ENCODE results near the gene PTH1R.

Gene PTH1R

DNA sequence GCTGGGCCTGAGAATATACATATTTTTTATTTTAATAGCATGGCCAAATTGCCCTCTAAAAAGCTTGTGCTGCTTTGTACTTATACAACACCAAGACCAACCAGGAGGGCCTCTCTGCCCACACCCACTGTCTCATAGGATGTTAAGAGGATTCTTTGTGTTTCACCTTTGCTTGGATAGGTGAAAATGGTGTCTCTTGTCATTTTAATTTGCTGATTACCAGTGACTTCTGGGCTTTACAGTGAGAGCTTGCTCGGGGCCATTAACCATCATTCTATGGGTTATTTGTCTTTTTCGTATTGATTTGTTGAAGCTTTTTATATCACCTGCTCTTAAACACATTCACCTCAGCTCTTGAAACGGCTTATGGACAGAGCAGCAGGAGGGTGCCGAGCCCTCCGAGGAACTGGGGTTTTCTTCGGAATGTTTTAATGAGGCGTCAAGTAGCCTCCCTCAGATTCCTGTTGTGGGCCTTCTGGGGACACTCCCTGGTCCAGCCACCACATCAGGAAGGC lies 10.5 kb downstream of the PTH1R start:
- DNase-seq (ENCODE audit: low spot score), result no peak
- in situ Hi-C loops (cut with MboI; ENCODE audit: low pct_unique_long_range_greater_than_20kb, low sequenced_read_pairs, unreplicated experiment), result no loop called here
- TF ChIP-seq, protein P1, sequence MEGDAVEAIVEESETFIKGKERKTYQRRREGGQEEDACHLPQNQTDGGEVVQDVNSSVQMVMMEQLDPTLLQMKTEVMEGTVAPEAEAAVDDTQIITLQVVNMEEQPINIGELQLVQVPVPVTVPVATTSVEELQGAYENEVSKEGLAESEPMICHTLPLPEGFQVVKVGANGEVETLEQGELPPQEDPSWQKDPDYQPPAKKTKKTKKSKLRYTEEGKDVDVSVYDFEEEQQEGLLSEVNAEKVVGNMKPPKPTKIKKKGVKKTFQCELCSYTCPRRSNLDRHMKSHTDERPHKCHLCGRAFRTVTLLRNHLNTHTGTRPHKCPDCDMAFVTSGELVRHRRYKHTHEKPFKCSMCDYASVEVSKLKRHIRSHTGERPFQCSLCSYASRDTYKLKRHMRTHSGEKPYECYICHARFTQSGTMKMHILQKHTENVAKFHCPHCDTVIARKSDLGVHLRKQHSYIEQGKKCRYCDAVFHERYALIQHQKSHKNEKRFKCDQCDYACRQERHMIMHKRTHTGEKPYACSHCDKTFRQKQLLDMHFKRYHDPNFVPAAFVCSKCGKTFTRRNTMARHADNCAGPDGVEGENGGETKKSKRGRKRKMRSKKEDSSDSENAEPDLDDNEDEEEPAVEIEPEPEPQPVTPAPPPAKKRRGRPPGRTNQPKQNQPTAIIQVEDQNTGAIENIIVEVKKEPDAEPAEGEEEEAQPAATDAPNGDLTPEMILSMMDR (IDR thresholded peaks at IDR 0.05; ENCODE audit: extremely low read depth, insufficient read depth, missing control alignments), result no peak

DNA sequence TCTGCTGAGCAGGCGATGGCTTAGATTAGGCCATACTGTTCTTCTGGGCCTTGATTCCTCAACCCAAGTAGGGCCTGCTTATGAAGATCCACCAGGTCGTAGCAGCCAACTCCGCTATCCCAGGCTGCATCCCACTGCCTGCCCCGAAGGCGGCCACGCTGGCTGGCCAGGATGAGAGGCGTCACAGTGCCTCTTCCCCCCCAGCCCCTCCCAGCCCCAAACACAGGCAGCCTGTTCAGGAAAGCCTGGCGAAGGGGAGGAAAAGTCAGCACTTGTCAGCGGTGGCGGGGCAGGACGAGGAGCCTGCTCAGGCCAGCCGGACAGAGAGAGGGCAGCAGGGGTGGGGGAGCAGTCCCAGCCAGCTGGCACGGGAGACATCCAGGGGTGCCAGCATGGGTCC lies 11.2 kb downstream of the PTH1R start:
- TF ChIP-seq, protein P1 (IDR thresholded peaks at IDR 0.05; ENCODE audit: extremely low read depth, insufficient read depth, missing control alignments), result no peak
- DNase-seq (ENCODE audit: low spot score), result no peak
- in situ Hi-C loops (cut with MboI; ENCODE audit: low pct_unique_long_range_greater_than_20kb, low sequenced_read_pairs, unreplicated experiment), result no loop called here

DNA sequence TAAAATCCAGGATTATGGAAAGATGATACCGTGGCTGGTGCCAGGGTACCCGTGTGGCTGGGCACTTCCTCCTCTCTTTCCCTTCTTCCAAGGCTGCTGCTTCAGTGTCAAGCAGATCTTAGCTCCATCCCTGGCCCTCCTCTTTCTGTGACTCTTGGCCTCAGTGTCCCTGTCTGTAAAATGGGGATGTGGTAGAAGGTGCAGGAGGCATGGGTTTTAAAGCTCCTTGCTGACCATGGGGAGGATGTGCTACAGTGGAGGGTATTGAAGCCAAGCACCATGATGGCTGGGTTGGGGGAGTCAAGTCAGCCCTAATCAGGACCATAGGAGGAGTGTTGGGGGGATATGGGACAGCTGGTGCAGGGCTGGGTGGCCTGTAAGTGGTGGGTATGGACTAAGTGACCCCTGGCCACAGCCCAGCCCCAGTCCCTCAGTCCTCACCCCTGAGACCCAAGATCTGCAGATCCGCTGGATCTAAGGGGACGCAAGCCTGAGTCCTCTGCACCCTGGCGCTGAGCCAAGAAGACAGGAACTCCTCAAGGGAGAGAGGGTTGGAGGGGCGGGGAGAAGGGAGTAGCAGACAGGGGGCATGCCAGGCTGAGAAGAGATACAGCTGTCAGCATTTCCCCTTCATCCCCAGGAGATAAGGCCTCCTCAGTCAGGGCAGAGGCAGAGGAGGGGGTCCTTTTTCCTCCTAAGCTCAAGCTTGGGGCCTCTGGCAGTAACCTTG lies 12.0 kb downstream of the PTH1R start:
- TF ChIP-seq, protein P1 (IDR thresholded peaks at IDR 0.05; ENCODE audit: extremely low read depth, insufficient read depth, missing control alignments), result no peak
- in situ Hi-C loops (cut with MboI; ENCODE audit: low pct_unique_long_range_greater_than_20kb, low sequenced_read_pairs, unreplicated experiment), result loop anchor here (10.0 kb wide), 1 partner anchor 175 kb away; the partner anchor contains the start of gene PRSS50
- no peak for DNase-seq (ENCODE audit: low spot score)

DNA sequence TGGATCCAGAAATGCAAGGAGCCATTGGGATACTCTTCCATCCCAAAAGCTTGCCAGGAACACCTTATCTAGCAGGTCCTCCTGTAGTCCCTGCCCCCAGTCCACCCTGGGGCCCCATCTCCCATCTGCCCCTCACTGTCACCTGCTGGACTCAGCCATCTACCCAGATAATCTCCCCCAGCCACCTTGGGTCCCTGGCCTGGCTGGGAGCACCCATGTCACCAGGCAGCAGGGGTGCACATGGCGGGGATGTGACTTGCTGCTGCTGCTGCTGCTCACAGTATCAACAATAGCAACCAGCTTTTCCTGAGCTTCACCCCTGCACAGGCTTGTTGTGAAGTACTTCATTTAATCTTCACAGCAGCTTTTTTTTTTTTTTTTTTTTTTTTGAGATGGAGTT lies 12.6 kb downstream of the PTH1R start:
- in situ Hi-C loops (cut with MboI; ENCODE audit: low pct_unique_long_range_greater_than_20kb, low sequenced_read_pairs, unreplicated experiment), result loop anchor here (10.0 kb wide), 1 partner anchor 175 kb away; the partner anchor contains the start of gene PRSS50
- TF ChIP-seq, protein P1 (IDR thresholded peaks at IDR 0.05; ENCODE audit: extremely low read depth, insufficient read depth, missing control alignments), result no peak
- DNase-seq (ENCODE audit: low spot score), result no peak

DNA sequence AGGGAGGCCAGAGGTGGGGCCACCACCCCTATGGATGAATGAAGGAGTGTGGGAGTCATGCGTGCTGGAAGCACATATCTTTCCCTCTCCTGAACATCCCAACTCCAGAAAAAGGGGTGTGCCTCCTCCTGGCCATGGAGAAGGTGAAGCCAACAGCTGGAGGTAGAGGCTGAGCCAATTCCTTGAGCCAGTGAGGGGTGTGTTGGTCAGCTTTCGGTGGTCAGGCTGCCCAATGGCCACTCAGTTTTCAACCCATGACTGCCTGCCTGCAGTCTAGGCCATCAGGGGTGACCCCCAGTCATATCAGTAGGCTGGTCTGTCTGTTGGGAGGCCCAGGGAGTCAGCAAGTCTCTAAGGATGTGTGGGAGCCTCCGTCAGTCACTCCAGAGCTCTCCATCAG lies 13.6 kb downstream of the PTH1R start:
- no peak for DNase-seq (ENCODE audit: low spot score)
- TF ChIP-seq, protein P1 (IDR thresholded peaks at IDR 0.05; ENCODE audit: extremely low read depth, insufficient read depth, missing control alignments), result no peak
- in situ Hi-C loops (cut with MboI; ENCODE audit: low pct_unique_long_range_greater_than_20kb, low sequenced_read_pairs, unreplicated experiment), result loop anchor here (10.0 kb wide), 1 partner anchor 176 kb away; the partner anchor contains the start of gene PRSS50

DNA sequence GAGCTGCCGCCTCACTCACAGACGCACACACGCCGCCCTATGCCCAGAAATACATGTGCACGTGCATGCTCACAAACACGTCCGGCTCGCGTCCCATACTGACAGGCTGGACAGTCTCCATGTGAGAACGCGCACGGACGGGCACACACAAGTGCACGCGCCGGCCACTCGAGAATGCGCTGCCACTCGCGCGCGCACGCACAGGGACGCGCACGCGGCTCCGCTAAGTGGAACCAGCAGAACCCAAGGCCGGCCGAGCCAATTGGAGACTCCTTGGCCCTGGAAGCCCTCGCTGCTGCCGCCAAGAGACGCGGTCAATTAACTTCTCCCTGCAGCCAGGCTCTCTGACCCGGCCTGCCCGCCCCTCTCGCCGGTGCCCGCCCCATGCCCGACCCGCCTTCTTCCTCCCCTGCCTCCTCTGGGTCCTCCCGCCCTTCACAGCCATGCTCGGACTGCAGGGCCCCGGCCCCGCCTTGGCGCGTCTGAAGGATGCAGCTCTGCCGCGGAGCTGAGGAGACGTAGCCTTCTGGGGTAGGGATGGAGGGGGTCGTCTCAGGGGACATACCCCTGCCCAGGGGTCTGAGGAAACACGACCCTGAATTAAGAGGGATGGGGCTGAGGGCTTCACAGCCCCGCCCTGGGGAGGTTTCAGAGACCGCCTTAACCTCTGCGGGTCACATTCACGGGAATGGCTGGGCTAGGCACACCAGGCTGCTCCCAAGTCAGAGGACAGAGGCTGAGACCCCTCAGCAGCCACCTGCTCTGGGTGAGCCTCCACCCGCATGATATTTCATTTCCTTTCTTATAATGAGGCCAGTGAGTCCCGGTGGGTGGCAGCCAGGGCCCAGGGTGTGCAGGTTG lies 15.0 kb downstream of the PTH1R start:
- TF ChIP-seq, protein P1 (IDR thresholded peaks at IDR 0.05; ENCODE audit: extremely low read depth, insufficient read depth, missing control alignments), result no peak
- DNase-seq (ENCODE audit: low spot score), result peak; percentile 57
- in situ Hi-C loops (cut with MboI; ENCODE audit: low pct_unique_long_range_greater_than_20kb, low sequenced_read_pairs, unreplicated experiment), result loop anchor here (10.0 kb wide), 1 partner anchor 178 kb away; the partner anchor contains the start of gene PRSS50
